Stomach (tissue), 4 donors: Measurements from ENCODE around the gene PSMD7.

Experiments used
- POLR2A ChIP-seq, 4 donors: fragments of 450-650 bp; IDR thresholded peaks; one replicate each; pipeline ENCODE4 v1.6.1; 2016; ENCODE audit warnings: antibody characterized with exemption in 4 of 4, control low read depth in 2 of 4, mild to moderate bottlenecking in 1 of 4, moderate library complexity in 1 of 4
- POLR2AphosphoS5 ChIP-seq, 3 donors: sonication (generic); formaldehyde crosslinking; IDR thresholded peaks; one replicate each; pipeline ENCODE4 v1.6.1; 2016; ENCODE audit warnings: antibody characterized with exemption in 3 of 3
- TF ChIP-seq, protein P1 (sequence below), 7 experiments: fragments of 450-650 bp in 4 of 7; fragments of 200-600 bp in 3 of 7; sonication (generic) in 3 of 7; IDR thresholded peaks; one replicate each; pipeline ENCODE4 v1.5.1; 2016 to 2019; ENCODE audit warnings: antibody characterized with exemption in 7 of 7, control low read depth in 2 of 7, mild to moderate bottlenecking in 1 of 7

DNA sequence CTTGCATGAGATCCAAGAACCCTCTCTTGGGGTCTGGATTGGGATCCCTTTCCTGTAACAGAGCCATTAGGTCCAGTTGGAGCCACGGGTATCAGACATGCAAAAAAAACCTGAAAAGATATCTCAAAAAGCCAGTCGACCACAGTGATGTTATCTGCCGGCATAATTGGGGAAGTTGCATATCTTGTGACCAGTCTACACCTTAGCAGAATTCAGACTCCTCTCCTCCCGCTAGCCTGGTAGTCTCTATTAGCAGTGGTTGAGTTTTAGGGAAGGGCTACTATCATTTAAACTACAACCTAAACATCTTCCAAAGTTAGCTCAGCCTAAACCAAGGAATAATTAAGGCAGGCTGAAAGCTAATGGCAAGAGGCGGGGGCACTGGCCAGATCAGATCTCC lies 16.2 kb upstream of the PSMD7 start:
- TF ChIP-seq POLR2AphosphoS5 (IDR thresholded peaks at IDR 0.05) (no peak), POLR2A (IDR thresholded peaks at IDR 0.05) (no peak)
- TF ChIP-seq, protein P1, sequence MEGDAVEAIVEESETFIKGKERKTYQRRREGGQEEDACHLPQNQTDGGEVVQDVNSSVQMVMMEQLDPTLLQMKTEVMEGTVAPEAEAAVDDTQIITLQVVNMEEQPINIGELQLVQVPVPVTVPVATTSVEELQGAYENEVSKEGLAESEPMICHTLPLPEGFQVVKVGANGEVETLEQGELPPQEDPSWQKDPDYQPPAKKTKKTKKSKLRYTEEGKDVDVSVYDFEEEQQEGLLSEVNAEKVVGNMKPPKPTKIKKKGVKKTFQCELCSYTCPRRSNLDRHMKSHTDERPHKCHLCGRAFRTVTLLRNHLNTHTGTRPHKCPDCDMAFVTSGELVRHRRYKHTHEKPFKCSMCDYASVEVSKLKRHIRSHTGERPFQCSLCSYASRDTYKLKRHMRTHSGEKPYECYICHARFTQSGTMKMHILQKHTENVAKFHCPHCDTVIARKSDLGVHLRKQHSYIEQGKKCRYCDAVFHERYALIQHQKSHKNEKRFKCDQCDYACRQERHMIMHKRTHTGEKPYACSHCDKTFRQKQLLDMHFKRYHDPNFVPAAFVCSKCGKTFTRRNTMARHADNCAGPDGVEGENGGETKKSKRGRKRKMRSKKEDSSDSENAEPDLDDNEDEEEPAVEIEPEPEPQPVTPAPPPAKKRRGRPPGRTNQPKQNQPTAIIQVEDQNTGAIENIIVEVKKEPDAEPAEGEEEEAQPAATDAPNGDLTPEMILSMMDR (IDR thresholded peaks at IDR 0.05), result no peak
